ENCODE measurements around the gene GPR15.

- TF ChIP-seq POLR2A (IDR thresholded peaks at IDR 0.05) (no peak), CTCF (IDR thresholded peaks at IDR 0.05) (no peak)
These were observed 1.8 kb upstream of the GPR15 start for GRCh38 chr3:98529856-98530459.
